Measurements from ENCODE around the gene CEND1.

DNA sequence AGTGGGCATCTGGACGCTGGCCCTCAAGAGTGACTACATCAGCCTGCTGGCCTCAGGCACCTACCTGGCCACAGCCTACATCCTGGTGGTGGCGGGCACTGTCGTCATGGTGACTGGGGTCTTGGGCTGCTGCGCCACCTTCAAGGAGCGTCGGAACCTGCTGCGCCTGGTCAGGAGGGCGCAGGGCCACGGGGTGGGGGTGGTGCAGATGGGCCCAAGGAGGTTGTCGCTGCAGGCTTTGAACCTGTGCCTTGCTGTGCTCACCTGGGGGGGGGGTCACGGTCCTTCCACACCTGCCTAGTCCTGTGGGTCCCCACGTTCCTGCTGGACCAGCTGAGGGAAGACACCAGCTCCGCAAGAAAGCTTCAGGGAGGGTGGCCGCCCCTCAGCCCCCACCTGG lies 46.4 kb upstream of the CEND1 start:
- no peak for TF ChIP-seq EZH2 (IDR thresholded peaks at IDR 0.05; ENCODE audit: borderline replicate concordance, low read depth, low read length, severe bottlenecking)
- TF ChIP-seq, protein P1, sequence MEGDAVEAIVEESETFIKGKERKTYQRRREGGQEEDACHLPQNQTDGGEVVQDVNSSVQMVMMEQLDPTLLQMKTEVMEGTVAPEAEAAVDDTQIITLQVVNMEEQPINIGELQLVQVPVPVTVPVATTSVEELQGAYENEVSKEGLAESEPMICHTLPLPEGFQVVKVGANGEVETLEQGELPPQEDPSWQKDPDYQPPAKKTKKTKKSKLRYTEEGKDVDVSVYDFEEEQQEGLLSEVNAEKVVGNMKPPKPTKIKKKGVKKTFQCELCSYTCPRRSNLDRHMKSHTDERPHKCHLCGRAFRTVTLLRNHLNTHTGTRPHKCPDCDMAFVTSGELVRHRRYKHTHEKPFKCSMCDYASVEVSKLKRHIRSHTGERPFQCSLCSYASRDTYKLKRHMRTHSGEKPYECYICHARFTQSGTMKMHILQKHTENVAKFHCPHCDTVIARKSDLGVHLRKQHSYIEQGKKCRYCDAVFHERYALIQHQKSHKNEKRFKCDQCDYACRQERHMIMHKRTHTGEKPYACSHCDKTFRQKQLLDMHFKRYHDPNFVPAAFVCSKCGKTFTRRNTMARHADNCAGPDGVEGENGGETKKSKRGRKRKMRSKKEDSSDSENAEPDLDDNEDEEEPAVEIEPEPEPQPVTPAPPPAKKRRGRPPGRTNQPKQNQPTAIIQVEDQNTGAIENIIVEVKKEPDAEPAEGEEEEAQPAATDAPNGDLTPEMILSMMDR (IDR thresholded peaks at IDR 0.05; ENCODE audit: borderline replicate concordance, extremely low read depth, low read length, poor library complexity, severe bottlenecking) = no peak

Measured in DND-41 (cell line).